A549 (cell line): ENCODE measurements around the gene SMIM10.

Source experiments
- CEBPB ChIP-seq, 2 experiments: fragments of >200 bp in 1 of 2; sonication (Bioruptor Twin) in 1 of 2; formaldehyde crosslinking in 1 of 2; IDR thresholded peaks; 2 replicates each; pipeline ENCODE4 v1.6.1; 2012 to 2016
- CTCF ChIP-seq: fragments of >200 bp; sonication (Bioruptor Twin); formaldehyde crosslinking; IDR thresholded peaks from 3 replicates; pipeline ENCODE4 v1.5.1; 2016
- EHF ChIP-seq: fragments of 250-450 bp; sonication (Bioruptor Pico); IDR thresholded peaks from 2 replicates; pipeline ENCODE4 v1.5.0; 2020; ENCODE audit warnings: mild to moderate bottlenecking
- EP300 ChIP-seq, 2 experiments: fragments of >200 bp; sonication (Bioruptor Twin); formaldehyde crosslinking; IDR thresholded peaks; 2 replicates in 1 of 2; 3 replicates in 1 of 2; pipeline ENCODE4 v1.6.1; 2016 to 2017
- JUNB ChIP-seq: fragments of >200 bp; sonication (Bioruptor Twin); formaldehyde crosslinking; IDR thresholded peaks from 2 replicates; pipeline ENCODE4 v1.6.1; 2016
- POLR2A ChIP-seq: IDR thresholded peaks from 2 replicates; pipeline ENCODE4 v1.6.1; 2012; ENCODE audit warnings: mild to moderate bottlenecking, low read length
- USF2 ChIP-seq: fragments of 450-650 bp; IDR thresholded peaks from 2 replicates; pipeline ENCODE4 v1.6.1; 2014; ENCODE audit warnings: antibody characterized with exemption
- ZFP36 ChIP-seq: fragments of 450-650 bp; IDR thresholded peaks from 2 replicates; pipeline ENCODE4 v1.6.1; 2014; ENCODE audit warnings: borderline replicate concordance; ENCODE audit not compliant: partially characterized antibody
- ZNF302 ChIP-seq: fragments of 250-450 bp; sonication (Bioruptor Pico); IDR thresholded peaks from 2 replicates; pipeline ENCODE4 v1.9.0; 2021; ENCODE audit warnings: inconsistent platforms, mild to moderate bottlenecking, moderate library complexity

GRCh38 chrX:135003876-135004623, 13.3 kb downstream of the SMIM10 start:
- no peak for TF ChIP-seq ZFP36
- TF ChIP-seq POLR2A, result peak; percentile 50
- no peak for TF ChIP-seq ZNF302 (CRISPR knock-in tag)
- no peak for TF ChIP-seq CTCF
- no peak for TF ChIP-seq JUNB
- no peak for TF ChIP-seq CEBPB (IDR thresholded peaks at IDR 0.05)
- TF ChIP-seq EHF (CRISPR knock-in tag), result no peak
- peak; percentile 23; the same call in 1 of the 2 replicates for TF ChIP-seq USF2
- TF ChIP-seq EP300 (IDR thresholded peaks at IDR 0.05), result no peak
